GM21423 (cell line): ENCODE measurements around the gene PEX14.

ENCODE experiments used
- ATAC-seq: cut with Tn5 transposase; IDR thresholded peaks from one replicate; pipeline ENCODE4 v1.9.1; 2021; ENCODE audit warnings: mild to moderate bottlenecking, moderate library complexity; ENCODE audit not compliant: unreplicated experiment

The PEX14 gene

DNA sequence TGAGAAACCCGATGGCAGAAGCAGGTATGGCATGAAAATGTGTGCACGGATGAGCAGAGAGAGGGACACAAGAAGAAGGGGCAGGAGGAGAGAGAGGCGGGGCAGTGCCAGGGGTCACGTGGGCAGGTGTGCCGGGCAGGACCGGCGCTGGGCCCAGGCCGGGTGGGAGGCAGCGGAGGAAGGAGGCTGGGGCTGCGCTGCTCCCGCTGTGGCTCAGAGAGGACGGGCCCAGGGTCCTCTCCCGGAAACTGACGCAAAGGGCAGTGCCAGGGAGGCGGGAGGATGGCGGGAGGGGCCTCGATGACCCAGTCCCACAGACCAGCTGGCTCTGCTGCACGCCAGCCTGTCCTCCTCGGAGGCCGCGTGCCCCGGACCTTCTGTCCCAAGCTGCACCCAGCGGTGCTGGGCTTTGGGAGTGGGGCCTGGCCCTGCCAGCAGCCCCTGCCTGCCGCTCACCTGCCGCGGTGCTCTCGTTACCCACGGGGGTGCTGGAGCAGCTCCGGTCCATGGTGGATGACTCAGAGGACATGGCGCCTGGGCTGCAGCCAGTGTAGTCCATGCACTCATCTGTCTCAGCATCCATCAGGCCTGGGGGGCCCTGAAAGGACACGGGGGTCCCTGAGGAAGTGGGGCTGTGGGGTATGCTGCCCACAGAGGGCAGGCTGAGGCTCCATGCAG is 167.8 kb downstream of the PEX14 start:
- ATAC-seq = no peak

GRCh38 chr1:10643607-10644306 is 169.0 kb downstream of the PEX14 start:
- ATAC-seq = no peak

DNA sequence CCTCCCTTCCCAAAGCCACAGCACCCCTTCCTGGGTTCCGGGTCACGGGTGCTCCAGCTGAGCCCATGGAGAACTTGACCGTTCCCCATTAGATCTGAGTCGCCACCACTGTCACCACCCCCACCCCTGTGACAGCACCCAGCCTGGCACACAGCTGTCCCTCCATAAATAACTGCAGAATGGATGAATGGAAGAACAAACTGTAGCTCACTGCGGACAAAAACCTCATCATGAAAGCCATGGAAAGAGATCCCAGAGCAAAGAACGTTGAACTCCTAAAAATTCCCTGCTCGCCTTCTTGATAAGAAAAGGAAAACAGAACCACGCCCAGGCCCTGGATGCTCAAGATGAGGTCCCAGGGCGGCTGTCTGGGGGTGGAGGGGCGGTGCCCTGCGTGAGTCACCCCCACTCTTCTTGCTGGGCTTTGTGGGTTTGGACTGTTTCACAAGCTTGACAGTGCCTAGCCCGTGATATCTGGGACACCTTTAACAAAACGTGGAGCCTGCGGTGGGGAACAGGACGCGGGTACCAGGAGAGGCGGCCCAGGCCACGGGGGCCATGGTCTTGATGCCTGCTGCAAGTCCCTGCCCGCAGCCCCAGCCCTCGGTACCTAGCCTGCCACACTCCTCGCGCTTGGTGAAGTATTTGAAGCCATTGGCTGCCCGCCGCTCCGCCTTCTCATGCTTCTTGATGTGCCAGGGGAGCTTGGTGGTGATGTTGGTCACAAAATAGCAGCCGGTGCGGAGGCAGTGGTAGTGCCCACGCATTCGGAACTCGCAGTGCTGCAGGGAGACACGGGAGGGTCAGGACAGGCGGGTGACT is 169.8 kb downstream of the PEX14 start:
- no peak for ATAC-seq

DNA sequence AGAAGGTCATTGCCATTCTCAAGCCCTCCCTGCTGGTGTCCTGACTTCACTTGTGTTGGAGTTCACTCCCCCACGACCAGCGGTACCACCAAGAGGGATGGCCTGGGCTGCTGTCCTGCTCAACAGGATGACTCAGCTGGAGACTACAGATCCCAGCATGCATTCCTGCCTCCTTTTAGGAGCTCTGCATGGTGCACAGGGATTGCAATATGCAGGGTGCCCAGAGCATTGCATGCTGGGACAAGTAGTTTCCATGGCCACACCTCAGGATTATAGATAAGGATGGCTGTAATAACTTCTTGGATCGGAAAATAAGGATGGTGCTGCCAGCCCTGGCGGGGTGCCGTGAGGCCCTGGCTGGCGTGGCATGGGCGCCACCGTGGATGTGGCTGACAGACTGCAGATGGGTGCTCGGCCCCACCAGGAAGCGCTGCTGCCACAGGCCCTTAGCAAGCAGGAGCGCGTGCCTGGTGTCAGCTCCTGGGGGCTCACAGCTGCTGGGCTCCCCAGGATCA is 171.7 kb downstream of the PEX14 start:
- ATAC-seq = no peak

DNA sequence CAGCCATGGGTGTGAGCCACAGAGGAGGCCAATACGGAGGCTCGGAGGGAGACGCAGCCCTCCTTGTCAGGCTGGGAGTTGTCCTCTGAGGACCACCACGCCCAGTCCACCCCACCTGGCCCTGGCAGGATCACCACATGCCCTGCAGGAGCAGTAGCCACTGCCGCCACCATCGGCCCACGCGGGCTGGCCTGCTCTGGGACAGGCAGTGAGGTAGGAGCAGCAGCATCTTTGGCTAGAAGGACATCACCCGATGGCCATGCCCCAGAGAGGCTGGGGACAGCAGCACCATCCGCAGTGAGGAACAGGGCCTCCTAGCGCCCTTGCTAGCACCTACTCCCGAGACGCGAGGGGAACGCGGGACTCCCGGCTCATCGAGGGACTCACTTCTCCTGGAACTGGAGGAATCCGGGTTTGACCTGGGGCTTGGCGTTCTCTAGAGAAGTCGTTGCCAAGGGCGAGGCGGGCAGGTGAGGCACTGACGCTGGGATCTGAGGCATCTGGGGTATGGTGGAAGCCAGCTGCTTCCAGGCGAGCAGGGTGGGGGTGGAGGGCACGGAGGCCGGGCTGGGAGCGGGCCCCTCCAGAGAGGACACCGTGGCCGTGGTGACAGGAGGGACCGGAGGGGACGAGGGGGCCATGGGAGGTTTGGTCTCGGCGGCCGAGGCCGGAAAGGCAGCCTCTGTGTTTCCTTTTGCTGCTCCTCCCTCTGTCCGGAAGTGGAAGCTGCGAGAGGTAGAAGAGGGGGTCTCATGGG is 172.8 kb downstream of the PEX14 start:
- ATAC-seq = no peak

- ATAC-seq = no peak
These were observed 174.2 kb downstream of the PEX14 start for GRCh38 chr1:10648689-10649516.

DNA sequence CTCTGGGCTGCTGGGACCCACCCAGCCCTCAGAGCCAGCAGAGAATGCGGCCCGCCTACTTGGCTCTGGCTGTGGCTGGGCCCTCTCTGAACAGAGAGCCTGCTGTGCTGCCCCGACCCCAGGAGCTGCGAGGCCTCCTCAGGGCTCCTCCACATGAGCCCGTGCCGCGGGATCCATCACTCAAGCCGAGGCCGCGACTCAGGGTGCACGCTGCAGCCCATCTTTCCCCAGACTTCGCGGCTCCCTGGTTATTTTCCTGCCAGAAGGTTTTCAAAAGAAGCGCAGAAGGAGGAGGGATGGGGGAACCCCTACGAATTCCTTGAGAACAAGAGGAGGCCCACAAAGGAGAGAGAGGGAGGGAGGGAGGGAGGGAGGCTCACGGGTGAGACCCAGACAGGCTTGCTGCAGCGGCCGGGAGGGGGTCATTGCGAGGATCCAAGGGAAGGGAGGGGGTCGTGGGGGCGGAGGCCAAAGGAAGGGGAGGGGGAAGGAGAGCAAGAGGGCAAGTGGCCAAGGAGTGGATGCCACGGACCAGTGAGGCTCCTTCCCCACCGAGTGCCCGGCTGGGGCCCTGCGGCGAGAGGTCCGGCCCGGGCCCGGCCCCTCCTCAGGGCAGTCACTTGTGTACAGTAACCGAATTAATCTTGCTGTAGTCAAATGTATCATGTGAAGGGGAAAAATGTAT is 174.9 kb downstream of the PEX14 start:
- no peak for ATAC-seq

DNA sequence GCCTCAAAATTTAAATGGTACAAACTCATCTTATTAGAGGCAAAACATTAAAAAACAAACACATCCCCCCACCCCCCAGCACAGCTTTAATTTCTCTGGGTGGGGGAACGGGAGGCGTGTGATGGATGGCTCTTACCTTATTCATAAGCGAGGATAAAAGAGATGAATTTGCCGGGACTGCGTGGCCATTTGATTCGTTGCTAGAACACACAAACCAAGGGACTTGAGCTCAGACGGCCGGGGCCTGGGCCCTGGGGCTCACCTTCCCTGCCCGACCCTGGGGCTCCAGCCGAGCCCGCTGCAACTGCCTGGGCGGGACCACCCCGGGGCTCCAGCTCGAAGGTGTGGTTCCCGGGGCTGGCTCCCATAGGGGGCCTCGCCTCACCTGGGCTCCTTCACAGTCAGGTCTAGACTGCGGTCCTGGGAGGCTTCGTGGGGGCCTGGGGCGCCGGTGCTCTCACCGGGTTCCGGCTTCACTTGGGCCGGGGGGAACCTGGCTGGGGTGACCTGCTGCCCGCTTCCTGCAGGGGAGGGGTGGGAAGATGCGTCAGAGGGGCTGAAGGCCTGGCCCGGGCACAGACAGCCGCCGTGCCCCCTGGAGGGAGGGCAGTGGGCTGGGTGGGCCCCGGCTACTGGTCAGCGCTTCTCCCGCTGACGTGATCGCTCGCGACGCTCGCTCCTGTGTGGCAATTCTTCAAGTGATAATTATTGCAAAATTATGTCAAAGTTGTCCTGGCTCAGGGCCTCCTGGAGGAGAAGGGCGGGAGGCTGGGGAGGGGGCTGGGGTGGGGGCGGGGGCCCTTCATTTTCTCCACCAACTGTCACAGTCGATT is 176.0 kb downstream of the PEX14 start:
- ATAC-seq = no peak

- no peak for ATAC-seq
These were observed 176.6 kb downstream of the PEX14 start for GRCh38 chr1:10651389-10651766.

- ATAC-seq = no peak
These were observed 177.0 kb downstream of the PEX14 start for GRCh38 chr1:10651793-10652192.

DNA sequence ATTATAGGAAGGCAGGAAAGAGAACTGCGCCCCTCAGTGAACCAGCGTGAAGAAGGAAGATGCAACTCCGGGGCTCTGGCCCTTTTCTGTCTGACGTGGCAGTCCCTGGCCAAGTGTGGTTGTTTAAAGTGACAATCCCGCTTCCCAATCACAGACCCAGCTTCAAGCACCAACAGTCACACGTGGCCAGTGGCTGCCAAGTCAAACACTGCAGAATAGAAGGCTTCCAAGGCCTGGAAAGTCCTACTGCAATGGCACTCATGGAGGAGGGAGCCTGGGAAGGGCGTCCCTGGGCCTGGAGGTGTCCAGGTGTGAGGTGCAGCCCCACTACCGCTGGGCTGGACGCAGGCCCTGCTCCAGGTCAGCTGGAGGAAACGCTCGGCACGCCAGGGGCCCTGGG is 177.9 kb downstream of the PEX14 start:
- no peak for ATAC-seq

GRCh38 chr1:10653370-10654125 is 178.8 kb downstream of the PEX14 start:
- ATAC-seq = no peak

DNA sequence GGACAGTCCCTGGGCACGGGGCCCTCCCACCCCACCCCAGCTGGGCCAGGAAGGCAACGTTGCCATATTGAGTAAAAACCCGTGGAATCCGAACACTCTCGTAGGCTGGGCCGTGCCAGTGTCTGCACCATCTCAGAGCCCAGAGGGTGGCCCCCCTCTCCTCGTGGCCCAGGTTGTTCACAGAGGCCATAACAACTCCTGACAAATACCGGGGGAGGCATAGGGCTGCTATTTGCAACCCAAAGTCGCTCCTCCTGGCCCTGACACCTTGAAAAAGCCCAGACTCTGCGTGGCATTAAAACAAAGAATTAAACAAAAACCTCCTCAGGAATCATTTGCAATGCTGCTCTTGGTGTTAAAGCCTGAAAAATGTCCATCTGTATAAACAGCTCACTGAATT is 180.3 kb downstream of the PEX14 start:
- ATAC-seq = no peak

DNA sequence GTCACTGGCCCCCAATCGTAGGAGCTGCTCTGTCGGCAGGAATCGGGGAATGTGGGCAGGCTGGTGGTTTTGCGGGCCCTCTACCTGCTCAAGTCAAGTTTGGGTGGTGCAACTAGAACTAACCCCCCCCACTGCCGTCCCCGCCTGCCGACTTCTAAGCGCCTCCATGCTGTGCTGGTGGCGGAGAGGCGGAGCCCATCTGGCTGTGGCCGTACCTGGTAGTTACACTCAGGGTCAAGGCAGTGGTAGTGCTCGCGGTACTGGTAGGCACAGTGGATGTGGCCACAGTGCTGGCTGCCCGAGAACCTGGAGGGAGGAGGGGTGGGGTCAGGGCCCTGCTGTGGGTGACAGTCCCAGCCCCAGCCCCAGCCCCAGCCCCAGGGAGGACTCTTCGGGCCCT is 181.7 kb downstream of the PEX14 start:
- no peak for ATAC-seq

GRCh38 chr1:10657088-10657847 is 182.5 kb downstream of the PEX14 start:
- no peak for ATAC-seq

DNA sequence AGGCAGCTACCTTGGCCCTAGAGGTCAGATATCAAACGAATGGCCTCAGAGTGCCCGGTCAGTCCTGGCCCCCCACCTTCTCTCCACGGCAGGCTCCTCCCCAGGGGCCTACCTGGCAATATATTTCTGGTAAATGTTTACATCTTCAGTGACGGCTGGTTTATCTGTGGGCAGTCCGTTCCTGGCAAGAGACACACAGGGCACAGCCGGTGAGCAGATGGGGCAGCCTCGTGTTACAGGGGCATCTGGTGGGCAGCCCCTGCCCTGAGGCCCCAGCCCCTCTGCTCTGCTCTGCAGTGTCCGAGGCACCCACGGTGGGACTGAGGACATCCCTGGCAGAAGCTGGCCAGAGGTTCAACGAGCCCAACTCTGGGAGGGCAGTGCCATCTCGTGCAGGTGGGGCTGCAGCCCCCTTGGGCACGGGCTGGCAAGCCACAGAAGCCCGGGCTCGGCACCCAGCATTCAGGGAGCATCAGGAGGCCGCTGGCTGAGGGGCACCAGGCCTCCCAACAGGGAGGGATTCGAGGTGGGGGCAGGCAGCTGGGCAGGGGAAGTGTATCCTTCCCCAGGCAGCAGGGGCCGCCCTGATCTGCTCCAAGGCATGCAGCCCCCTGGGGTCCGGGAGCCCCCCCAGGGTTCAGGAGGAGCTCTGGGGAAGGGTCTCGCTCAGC is 183.8 kb downstream of the PEX14 start:
- ATAC-seq = no peak

GRCh38 chr1:10659218-10659617 is 184.5 kb downstream of the PEX14 start:
- no peak for ATAC-seq
